Stimulated activated CD8-positive, alpha-beta memory T cell treated with anti-CD3 and anti-CD28 coated beads, Interleukin-4, amount 100 ng/mL, for 4 hours (primary cell): ENCODE results near the gene TCF25.
"Not testable (repeated sequence)": the region's sequence is repeated elsewhere in the genome, so short reads cannot be mapped to it uniquely, and the experiment has no call there.

ENCODE experiments used
- DNase-seq, 2 donors: peaks; one replicate each; pipeline ENCODE4 v3.0.0-alpha.2; 2020; ENCODE audit warnings: low read depth in 2 of 2, low spot score in 1 of 2

Gene TCF25

DNA sequence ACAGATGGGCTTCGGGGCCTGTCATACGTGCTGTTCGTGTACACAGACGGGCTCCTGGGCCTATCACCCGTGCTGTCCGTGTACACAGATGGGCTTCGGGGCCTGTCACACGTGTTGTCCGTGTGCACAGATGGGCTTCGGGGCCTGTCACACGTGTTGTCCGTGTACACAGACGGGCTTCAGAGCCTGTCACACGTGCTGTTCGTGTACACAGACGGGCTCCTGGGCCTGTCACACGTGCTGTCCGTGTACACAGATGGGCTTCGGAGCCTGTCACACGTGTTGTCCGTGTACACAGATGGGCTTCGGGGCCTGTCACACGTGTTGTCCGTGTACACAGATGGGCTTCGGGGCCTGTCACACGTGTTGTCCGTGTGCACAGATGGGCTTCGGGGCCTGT, 5.7 kb downstream of the TCF25 start:
- DNase-seq = not testable (repeated sequence)

DNA sequence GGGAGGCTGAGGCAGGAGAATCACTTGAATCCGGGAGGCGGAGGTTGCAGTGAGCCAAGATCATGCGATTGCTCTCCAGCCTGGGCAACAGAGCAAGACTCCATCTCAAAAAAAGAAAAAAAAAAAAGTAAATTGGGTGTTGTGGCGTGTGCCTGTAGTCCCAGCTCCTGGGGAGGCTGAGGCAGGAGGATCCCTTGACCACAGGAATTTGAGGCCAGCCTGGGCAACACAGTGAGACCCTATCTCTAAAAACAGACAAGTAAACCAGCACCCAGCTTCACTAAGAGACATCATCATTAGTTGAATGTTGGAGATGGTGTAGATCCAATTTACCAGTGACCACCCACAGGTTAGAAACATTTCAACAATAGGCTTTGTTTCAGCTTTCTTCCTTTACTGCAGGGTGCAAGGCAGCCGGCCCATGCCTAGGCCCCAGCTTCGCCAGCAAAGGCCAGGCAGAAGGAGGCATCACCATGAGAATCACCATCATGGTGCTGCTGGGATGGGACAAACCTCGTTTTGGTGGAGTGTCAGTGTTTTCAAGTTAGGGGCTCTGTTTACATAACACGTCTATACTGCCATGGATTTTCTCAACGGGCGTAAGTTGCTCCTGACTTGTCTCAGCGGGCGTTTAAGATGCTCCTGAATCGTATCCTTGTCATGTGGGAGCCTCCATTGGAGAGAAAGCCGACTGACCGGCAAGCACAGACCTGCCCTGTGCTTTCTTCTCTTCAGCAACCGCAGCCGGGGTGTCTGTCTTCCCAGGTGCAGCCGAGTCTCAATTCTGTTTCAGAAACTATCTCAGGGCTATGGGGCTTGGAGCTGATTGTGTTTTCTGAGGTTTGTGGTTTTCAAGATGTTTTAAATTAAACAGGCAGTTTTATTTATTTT, 7.3 kb downstream of the TCF25 start:
- DNase-seq = no peak

DNA sequence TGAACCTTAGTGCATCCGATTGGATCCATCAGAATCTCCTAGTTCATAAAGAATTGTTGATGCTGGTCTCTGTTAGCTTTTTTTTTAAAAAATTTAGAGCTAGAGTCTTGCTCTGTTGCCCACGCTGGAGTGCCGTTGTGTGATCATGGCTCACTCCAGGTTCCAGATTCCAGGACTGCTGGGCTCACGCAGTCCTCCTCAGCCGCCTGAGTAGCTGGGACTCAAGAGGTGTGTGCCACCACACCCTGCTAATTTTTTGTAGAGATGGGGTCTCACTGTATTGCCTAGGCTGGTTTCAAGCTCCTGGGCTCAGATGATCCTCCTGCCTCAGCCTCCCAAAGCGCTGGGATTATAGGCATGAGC, 8.0 kb downstream of the TCF25 start:
- no peak for DNase-seq

DNA sequence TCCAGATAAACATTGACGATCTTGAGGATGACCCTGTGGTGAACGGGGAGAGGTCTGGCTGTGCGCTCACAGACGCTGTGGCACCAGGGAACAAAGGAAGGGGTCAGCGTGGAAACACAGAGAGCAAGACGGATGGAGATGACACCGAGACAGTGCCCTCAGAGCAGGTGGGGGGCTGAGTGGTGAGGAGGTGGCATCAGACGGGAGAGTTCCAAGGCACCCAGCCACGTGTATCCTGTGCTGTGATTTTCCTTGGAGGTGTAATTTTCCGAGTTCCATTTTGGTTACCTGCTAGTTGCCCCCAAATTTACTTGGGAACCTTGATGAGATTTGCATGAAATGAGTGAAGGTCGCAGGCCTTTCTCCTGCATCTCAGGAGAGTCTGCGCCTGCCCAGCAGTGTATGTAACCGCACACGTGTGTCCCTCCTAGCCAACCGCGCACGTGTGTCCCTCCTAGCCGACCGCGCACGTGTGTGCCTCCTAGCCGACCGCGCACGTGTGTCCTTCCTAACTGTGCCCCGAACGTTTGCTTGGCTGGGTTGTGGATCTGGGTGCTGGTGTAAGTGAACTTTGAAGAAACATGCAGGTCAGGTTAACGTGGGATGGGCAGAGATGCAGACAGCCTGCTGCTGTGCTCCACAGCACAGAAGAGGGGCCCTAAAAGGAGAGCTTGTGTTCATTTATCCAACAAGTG, 10.1 kb downstream of the TCF25 start:
- no peak for DNase-seq

DNA sequence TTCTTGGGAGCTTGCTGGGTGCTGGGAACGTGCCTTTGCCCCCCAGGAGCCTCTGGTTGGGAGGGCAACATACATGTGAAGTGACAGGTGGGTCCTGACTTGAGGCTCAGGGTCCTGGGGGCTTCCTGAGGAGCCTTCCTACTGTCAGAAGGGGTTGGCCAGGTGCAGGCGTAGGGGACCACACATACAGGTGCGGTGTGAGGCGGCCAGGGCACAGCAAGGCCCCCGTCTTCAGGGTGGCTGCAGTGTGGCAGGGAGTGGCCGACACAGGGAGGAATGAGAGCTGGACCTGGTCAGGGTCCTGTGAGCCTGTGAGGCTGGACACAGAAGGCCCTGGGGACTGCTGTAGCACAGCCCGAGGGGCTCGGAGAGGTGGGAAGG, 10.6 kb downstream of the TCF25 start:
- no peak for DNase-seq

DNA sequence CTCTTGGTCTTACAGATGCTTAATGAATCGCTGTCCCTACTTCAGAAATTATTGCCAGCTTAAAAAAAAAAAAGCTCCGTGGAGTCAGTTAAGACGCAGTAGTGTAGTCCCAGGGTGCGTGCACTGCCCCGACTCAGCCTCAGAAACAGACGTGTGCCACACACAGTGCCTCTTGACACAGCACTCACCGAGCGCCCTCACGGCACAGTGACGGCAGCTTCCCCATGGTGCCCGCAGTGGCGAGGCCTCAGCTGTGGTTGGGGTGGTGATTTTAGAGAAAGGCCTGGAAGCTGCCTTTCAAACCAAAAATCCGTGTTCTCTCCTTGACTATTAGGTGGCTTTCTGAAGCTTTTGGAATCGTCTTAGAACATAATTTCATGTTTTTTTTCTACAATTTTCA, 13.9 kb downstream of the TCF25 start:
- DNase-seq = no peak

DNA sequence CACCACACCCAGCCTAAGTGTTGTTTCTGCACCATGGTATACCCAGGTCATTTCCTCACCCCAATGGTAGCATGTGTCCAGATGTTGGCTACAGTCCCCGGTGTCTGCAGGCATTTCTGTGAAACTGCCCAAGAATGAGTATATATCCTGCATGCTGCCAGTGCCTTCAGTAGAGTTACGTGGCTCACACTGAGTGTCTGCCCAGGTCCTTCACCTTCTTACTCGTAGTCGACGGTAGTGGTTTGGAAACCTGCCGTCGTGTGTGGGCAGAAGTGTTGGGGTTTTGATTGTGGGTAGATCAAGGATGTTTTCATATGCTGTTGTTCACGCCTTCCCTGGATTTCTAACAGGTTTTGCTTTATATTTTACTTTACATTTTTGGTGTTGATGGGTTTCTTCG, 16.8 kb downstream of the TCF25 start:
- no peak for DNase-seq

DNA sequence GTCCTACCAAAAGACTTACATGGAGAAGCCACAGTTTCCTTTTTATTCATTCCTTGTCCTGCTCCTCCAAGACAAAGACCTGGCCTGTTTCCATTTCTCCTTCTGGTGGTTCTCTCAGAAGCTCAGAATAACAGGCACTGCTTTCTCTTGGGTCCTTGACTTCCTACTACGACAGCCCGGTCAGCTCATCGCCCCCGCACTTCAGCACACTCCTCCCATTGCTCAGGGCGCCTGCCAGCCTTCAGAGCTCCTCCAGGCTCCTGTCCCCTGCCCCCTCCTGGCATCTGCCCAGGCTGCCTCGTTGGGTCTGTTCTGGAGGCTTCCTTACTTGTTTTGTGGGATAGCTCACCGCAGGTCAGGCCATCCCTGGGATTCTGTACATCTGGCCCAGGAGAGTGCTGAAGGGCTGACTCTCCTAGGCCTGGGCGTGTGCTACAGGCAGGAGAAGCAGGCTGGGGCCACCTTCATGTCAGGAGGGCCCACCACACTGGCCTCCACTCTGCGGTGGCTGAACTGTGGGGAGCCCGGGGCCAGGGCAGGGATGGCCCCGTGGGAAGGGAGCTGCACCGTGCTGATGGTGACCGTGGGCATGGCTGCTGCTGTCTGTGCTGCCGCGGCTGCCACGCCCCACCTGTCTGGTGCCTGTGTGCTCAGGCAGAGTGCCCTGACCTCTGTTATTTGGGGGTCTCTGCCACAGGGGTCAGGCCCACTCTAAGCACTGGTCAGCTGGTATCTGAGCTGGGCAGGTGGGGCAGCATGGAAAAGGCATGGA, 17.7 kb downstream of the TCF25 start:
- DNase-seq = no peak

DNA sequence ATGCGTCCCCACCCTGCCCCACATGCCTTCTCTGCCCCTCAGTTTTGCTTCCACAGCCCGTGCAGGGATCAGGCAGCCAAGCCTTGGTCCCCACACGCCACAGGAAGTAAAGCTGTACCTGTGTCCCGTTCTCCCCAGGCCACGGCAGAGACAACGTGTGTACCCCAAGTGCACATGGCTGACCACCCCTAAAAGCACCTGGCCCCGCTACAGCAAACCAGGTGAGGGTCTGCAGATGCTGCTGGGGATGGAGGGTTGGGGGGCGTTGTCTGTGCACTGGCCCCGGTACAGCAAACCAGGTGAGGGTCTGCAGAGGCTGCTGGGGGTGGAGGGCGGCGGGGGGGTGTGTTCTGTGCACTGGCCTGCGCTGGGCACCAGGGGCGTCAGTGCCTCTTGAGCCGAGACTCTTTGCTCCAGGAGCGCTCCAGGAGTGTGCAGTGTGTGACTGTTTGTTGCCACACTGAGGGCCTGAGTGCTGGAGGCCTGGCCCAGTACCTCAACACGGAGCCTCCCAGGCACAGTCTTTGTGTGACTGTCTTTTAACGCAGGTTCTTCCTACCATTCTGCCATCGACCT, 18.8 kb downstream of the TCF25 start:
- no peak for DNase-seq

DNA sequence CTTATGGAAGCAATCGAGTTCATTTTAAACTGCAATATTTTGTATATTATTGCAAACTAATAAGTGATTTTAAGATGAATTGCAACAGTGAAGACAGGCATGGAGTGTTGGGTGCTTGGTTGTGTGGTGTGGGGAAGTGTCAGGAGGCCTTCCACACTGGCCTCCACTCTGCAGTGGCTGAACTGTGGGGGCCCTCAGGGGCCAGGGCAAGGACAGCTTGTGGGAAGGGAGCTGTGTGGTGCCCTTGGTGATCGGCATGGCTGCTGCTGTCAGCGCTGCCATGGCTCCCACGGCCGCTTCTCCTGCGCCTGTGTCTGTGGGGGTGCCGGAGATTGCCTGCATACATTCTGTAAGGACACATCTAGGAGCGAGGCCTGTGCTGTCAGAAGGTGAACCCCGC, 19.2 kb downstream of the TCF25 start:
- DNase-seq = no peak

DNA sequence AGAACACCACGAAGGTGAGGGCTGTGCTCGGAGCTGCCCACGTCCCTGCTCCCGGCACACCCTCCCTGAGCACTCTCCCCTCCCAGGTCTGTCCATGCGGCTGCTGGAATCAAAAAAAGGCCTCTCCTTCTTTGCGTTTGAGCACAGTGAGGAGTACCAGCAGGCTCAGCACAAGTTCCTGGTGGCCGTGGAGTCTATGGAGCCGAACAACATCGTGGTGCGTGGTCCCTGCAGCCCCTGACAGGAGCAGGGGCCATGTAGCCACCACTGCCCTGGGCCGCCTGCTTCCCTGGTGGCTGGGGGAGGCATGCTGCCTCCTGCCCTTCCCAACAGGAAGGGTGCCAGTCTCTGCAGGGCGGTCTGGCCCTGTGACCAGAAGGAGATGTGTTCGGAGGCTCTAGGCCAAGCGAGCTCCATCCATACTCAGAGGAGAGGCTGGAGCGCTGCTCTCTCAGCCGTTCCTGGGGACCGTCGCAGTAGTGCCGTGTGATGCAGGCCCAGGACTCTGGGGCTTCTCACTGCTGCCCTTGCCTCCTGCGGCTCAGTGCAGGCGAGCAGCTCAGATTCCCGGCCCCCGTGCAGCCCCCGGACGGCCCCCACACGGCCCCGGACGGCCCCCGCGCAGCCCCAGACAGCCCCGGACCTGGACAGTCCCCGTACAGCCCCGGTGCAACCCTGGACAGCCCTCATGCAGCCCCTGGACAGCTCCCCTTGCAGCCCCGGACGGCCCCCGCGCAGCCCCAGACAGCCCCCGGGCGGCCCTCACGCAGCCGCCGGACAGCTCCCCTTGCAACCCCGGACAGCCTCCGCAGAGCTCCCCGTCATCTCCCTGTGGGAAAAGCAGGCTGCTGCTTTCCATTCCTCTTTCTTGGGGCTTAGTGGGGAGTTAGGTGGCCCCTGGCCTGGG, 20.5 kb downstream of the TCF25 start:
- DNase-seq = no peak

DNA sequence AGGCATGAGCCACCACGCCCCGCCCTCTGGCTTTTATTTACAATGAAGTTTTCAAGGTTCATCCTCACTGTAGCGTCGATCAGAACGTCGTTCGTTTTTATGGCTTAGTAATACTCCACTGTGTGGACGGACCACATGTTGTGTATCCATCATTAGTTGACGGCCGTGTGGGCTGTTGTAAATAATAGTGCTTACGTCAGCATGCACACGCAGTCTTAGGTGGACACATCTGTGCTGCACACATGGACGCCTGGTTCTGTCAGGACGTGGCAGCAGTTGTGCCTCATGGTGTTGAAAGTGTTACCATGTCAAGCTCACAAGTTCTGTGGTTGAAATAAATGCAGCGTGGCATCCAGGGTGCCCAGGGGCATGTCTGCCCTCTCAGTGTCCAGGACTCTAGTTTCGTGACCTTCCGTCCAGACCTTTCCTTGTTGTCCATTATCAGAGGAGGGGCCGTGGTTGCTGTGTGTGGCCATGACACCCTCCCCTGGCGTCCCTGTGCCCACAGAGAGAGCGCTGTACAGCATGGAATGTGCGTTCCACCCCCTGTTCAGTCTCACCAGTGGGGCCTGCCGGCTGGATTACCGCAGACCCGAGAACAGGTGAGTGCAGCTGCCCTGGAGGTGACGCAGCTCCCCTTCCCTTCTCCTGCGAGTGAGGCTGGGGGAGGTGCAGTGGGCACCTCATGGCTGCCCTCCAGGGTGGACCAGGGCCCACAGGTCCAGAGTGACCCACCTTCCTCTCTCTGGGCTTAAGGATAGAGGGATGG, 22.3 kb downstream of the TCF25 start:
- DNase-seq = no peak

DNA sequence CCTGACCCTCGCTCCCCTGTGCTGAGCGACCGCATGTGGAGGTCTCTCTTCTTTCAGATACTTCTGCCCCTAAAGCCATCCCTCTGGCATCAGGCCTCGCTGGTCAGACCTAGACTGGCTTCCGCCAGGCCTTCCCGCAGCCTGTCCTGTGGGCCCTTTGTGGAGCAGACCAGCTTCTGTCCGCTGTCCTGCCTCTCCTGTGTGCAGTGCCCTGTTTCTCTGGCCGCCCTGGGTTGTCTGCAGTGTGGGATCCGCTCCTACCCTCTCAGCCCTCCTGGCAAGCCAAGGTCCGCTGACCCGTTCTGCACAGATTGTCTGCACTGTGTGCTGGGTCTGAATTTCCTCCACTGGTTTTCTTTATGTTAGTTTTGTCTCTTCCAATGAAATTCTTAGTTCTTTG, 23.8 kb downstream of the TCF25 start:
- no peak for DNase-seq

DNA sequence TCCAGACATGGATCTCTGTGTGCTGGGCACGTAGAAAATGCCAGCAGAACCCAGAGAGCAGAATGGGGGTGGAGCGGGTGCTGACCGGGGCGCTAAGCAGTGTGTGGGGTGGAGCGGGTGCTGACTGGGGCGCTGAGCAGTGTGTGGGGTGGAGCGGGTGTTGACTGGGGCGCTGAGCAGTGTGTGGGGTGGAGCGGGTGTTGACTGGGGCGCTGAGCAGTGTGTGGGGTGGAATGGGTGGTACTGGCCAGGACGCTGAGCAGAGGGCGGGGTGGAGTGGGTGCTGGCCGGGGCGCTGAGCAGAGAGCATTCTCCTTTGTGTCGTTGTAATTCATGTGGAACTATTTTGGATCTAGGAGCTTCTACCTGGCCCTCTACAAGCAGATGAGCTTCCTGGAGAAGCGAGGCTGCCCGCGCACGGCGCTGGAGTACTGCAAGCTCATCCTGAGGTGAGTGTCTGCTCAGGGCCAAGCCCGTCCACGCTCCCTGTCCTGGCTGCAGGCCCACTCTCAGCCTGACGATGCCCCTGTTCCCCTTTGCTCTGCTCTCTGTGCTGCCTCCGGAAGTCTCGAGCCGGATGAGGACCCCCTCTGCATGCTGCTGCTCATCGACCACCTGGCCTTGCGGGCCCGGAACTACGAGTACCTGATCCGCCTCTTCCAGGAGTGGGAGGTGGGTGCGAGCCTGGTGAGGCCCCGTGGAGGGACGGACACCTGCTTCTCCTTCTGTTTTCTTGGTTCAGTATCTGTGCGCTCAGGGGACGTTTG, 25.0 kb downstream of the TCF25 start:
- no peak for DNase-seq

DNA sequence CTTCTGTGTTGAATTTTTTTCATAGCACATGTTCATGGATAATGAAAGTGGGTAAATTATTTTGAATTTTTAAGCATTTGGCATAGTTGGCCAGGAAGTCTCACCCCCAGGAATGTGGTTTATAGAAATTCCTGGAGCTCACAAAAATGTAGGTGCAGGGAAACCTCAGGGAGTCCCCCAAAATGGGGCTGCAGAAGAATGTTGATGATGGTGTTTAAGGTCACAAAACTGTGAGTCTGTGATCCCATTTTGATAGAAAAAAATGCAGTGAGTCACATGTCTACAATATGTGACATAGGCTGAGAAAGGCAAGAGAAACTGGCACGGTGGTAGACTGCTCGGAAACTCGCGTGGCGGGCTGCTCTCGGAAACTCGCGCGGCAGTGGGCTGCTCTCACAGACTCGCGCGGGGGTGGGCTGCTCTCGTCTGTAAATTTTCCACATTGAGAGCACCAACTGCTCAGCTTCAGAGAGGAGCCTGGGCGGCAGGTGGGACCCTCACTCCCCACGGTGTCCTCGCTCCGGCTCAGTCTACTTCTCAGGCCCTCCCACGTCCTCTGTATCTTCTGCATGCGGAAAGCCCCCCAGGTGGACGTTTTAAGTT, 26.6 kb downstream of the TCF25 start:
- no peak for DNase-seq

DNA sequence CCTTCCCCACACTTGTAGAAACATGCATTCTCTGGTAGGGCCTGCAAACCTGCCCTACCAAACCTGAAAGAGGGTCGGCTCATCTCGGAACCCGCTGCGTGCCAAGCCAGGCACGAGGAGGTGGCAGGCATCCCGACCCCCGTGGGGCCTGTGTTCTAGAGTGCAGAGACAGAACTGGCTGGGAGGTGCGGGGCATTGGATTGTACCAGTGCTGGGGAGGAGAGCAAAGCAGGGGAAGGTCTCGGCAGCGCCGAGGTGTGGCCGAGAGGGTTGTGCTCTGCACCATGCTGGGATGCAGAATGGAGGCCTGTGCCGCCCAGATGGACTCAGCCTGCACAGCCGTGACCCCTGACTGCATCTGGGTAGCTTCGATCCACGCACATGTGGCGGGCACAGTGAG, 27.5 kb downstream of the TCF25 start:
- DNase-seq = no peak

DNA sequence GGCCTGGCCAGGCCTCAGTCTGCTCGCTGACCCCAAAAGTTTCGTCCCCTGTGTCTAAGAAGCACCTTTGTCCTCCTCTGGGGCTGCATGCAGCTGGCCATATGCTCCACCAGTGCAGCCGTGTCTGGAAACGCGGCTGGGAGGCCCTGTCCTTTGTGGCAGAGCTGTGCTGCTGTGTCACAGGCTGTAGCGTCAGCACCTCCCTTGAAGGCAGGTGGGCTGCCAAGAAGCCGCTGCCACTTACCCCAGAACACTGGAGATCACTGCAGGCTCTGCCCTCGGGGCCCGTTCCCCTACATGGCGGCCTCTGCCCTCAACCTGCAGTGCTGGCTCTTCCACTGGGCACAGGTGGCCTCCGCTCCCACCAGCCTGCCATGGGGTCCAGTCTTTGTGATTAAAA, 29.6 kb downstream of the TCF25 start:
- DNase-seq = no peak

DNA sequence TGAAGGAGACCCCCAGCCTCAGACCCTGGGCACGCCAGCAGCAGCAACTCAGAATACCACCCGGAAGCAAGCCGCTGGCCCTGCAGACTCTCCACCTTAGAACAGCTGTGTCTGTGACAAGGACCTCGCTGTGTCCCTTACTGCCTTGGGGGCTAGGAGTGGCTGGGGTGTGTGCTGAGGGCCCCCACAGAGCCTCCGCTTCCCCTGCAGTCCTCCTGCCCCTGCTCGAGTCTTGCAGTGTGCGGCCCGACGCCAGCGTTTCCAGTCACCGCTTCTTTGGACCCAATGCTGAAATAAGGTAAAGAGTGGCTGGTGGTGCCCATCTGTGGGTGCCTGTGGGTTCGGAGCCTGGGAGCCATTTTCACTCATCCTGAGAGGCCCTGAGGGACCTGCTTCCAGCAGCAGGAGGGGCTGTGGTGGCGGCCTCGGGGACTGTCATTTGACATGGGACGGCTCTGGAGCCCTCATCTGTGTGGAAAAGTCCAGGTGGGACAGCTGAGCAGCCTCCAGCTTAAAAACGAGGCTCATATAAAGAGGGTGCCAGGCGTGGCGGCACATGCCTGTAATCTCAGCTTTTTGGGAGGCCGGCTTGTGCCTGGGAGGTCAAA, 30.6 kb downstream of the TCF25 start:
- DNase-seq = no peak
